HCT116 (cell line): ENCODE results near the gene POSTN. TPM values are rescaled to one million over a fixed set of nuclear protein-coding genes. Genes with fewer than 3 reads are reported as not detected.

Experiments
- ATAC-seq: fragments of 200-7000 bp; cut with Tn5 transposase; 2 replicates; pipeline ENCODE4 v1.9.1; 2020; ENCODE audit warnings: mild to moderate bottlenecking, moderate library complexity
- BruUV-seq: library from RNA; stranded (reverse); fragments of 400-500 nt; replicated peaks from 2 replicates; lab custom pipeline; 2021; lab: Mats Ljungman, UMichigan
- CTCF ChIA-PET: fragments of 300-600 bp; sonication (Branson Sonifier 250); formaldehyde crosslinking; loops from one replicate; lab custom pipeline; 2021; ENCODE audit warnings: antibody characterized with exemption; lab: Charles Lee
- POLR2A ChIA-PET: fragments of 300-600, 350-600 bp; sonication (Branson Sonifier 250); formaldehyde crosslinking; loops from one replicate; lab custom pipeline; 2021; ENCODE audit warnings: antibody characterized with exemption; lab: Charles Lee
- RAD21 ChIA-PET, 2 experiments: fragments of 300-600 bp; sonication (Branson Sonifier 250); formaldehyde crosslinking; loops; one replicate each; lab custom pipeline; 2023; ENCODE audit warnings: low total read pairs in 2 of 2; ENCODE audit not compliant: uncharacterized antibody in 2 of 2, unreplicated experiment in 2 of 2, low non-redundant PET in 1 of 2; lab: Charles Lee
- DNase-seq: peaks from one replicate; pipeline ENCODE4 v3.0.0-alpha.2; 2010; ENCODE audit warnings: low read depth, low spot score
- H2AFZ ChIP-seq: fragments of 200-600 bp; shearing (Covaris generic), sonication (generic); 2 replicates; pipeline ENCODE4 v1.6.1; 2017; ENCODE audit warnings: low read depth, mixed run types, mixed read lengths, antibody characterized with exemption, low read length; ENCODE audit not compliant: poor library complexity, severe bottlenecking
- H3K27ac ChIP-seq: 2 replicates; pipeline ENCODE4 v1.5.1; 2012; ENCODE audit warnings: low read depth, low read length
- H3K27me3 ChIP-seq: fragments of 200-600 bp; sonication (generic); 2 replicates; pipeline ENCODE4 v1.6.1; 2016; ENCODE audit warnings: mixed run types, low read length, mixed read lengths; ENCODE audit not compliant: insufficient read depth
- H3K36me3 ChIP-seq, 2 experiments: fragments of 200-500 bp in 1 of 2; fragments of 200-600 bp in 1 of 2; sonication (Bioruptor generic) in 1 of 2; sonication (generic) in 1 of 2; 2 replicates each; pipeline versions ENCODE4 v1.5.1 to v1.6.1; 2014 to 2016; ENCODE audit warnings: low read length in 2 of 2, inconsistent platforms in 1 of 2, mixed read lengths in 1 of 2, mixed run types in 1 of 2; ENCODE audit not compliant: insufficient read depth in 2 of 2, control insufficient read depth in 1 of 2
- H3K4me1 ChIP-seq, 2 experiments: fragments of 200-600 bp in 1 of 2; sonication (generic) in 1 of 2; 2 replicates each; pipeline versions ENCODE4 v1.5.1 to v1.6.1; 2012 to 2017; ENCODE audit warnings: low read length in 2 of 2, inconsistent platforms in 1 of 2, mild to moderate bottlenecking in 1 of 2, mixed read lengths in 1 of 2, mixed run types in 1 of 2, moderate library complexity in 1 of 2; ENCODE audit not compliant: insufficient read depth in 2 of 2, control insufficient read depth in 1 of 2
- H3K4me2 ChIP-seq: fragments of 200-600 bp; sonication (generic); 2 replicates; pipeline ENCODE4 v1.6.1; 2017; ENCODE audit warnings: mixed run types, low read length, mixed read lengths
- H3K4me3 ChIP-seq, 2 experiments: fragments of 200-600 bp in 1 of 2; sonication (generic) in 1 of 2; replicated peaks in 1 of 2; 2 replicates each; pipeline ENCODE4 v1.5.1; 2011 to 2016; ENCODE audit warnings: low read length in 2 of 2, control low read depth in 1 of 2, low read depth in 1 of 2, mild to moderate bottlenecking in 1 of 2, mixed read lengths in 1 of 2, mixed run types in 1 of 2
- H3K79me2 ChIP-seq: fragments of 200-600 bp; sonication (generic); 2 replicates; pipeline ENCODE4 v1.6.1; 2017; ENCODE audit warnings: mild to moderate bottlenecking, mixed run types, low read length, moderate library complexity, mixed read lengths; ENCODE audit not compliant: insufficient read depth
- H3K9ac ChIP-seq: fragments of 200-600 bp; sonication (generic); 2 replicates; pipeline ENCODE4 v1.6.1; 2016; ENCODE audit warnings: low read length, mixed read lengths
- H3K9me2 ChIP-seq: fragments of 200-600 bp; sonication (generic), shearing (Covaris generic); 2 replicates; pipeline ENCODE4 v1.6.1; 2017; ENCODE audit warnings: mixed run types, mild to moderate bottlenecking, moderate library complexity; ENCODE audit not compliant: insufficient read depth
- H3K9me3 ChIP-seq, 2 experiments: fragments of 200-500 bp in 1 of 2; fragments of 200-600 bp in 1 of 2; sonication (Bioruptor generic) in 1 of 2; sonication (generic) in 1 of 2; 2 replicates each; pipeline ENCODE4 v1.6.1; 2014 to 2017; ENCODE audit warnings: low read length in 2 of 2, mixed read lengths in 2 of 2, inconsistent platforms in 1 of 2, low read depth in 1 of 2, mild to moderate bottlenecking in 1 of 2, mixed run types in 1 of 2, moderate library complexity in 1 of 2; ENCODE audit not compliant: control insufficient read depth in 1 of 2, insufficient read depth in 1 of 2
- H4K20me1 ChIP-seq: fragments of 200-600 bp; sonication (generic), shearing (Covaris generic); 2 replicates; pipeline ENCODE4 v1.6.1; 2017; ENCODE audit warnings: mixed run types, mild to moderate bottlenecking, moderate library complexity; ENCODE audit not compliant: insufficient read depth
- CBX3 ChIP-seq: IDR thresholded peaks from 2 replicates; pipeline ENCODE4 v1.6.1; 2012; ENCODE audit warnings: low read depth
- CEBPB ChIP-seq: IDR thresholded peaks from 2 replicates; pipeline ENCODE4 v1.6.1; 2012; ENCODE audit warnings: low read depth
- EGR1 ChIP-seq: IDR thresholded peaks from 2 replicates; pipeline ENCODE4 v1.6.1; 2012; ENCODE audit warnings: low read depth
- ELF1 ChIP-seq: IDR thresholded peaks from 2 replicates; pipeline ENCODE4 v1.6.1; 2012; ENCODE audit warnings: low read depth, borderline replicate concordance
- EZH2phosphoT487 ChIP-seq: fragments of 200-600 bp; IDR thresholded peaks from 2 replicates; pipeline ENCODE4 v1.6.1; 2018; ENCODE audit warnings: antibody characterized with exemption, borderline replicate concordance
- FOSL1 ChIP-seq: IDR thresholded peaks from 2 replicates; pipeline ENCODE4 v1.6.1; 2012; ENCODE audit warnings: low read depth
- JUND ChIP-seq: IDR thresholded peaks from 2 replicates; pipeline ENCODE4 v1.6.1; 2012
- POLR2A ChIP-seq: IDR thresholded peaks from 2 replicates; pipeline ENCODE4 v1.7.0; 2011; ENCODE audit warnings: borderline replicate concordance; ENCODE audit not compliant: insufficient read depth, insufficient read length; ENCODE audit errors: extremely low read depth
- POLR2AphosphoS5 ChIP-seq: IDR thresholded peaks from 2 replicates; pipeline ENCODE4 v1.6.1; 2011; ENCODE audit warnings: mild to moderate bottlenecking, low read depth, low read length, moderate library complexity
- RAD21 ChIP-seq: IDR thresholded peaks from 2 replicates; pipeline ENCODE4 v1.6.1; 2012; ENCODE audit warnings: low read depth, mild to moderate bottlenecking
- SIN3A ChIP-seq: IDR thresholded peaks from 2 replicates; pipeline ENCODE4 v1.6.1; 2012; ENCODE audit warnings: low read depth
- SRF ChIP-seq: IDR thresholded peaks from 2 replicates; pipeline ENCODE4 v1.6.1; 2012; ENCODE audit warnings: low read depth
- TCF7L2 ChIP-seq: IDR thresholded peaks from 2 replicates; pipeline ENCODE4 v1.7.0; 2011; ENCODE audit warnings: borderline replicate concordance, inconsistent platforms; ENCODE audit not compliant: insufficient read depth, insufficient read length; ENCODE audit errors: extremely low read depth
- YY1 ChIP-seq: IDR thresholded peaks from 2 replicates; pipeline ENCODE4 v1.6.1; 2011; ENCODE audit warnings: low read length, low read depth, moderate library complexity, mild to moderate bottlenecking; ENCODE audit not compliant: insufficient replicate concordance; ENCODE audit errors: extremely low read depth
- ZBTB33 ChIP-seq: IDR thresholded peaks from 2 replicates; pipeline ENCODE4 v1.6.1; 2011; ENCODE audit warnings: mild to moderate bottlenecking, low read length, moderate library complexity; ENCODE audit not compliant: insufficient replicate concordance; ENCODE audit errors: extremely low read depth
- ZFX ChIP-seq: fragments of 450-650 bp; IDR thresholded peaks from 2 replicates; pipeline ENCODE4 v1.6.1; 2017
- ZNF274 ChIP-seq: fragments of 200-500 bp; sonication (Bioruptor generic); IDR thresholded peaks from 2 replicates; pipeline ENCODE4 v1.6.1; 2014; ENCODE audit warnings: mild to moderate bottlenecking, low read depth, low read length, inconsistent platforms
- intact Hi-C: fragments of 100-400 bp; cut with micrococcal nuclease; formaldehyde crosslinking; loops from 2 replicates; pipeline ENCODE4 v1.10.0; 2022
- total RNA-seq: library from RNA; stranded (reverse); gene quantifications from one replicate; pipeline ENCODE4 v1.2.1, GENCODE V29; 2021; ENCODE audit not compliant: unreplicated experiment
- TF ChIP-seq, protein P1 (sequence below): IDR thresholded peaks from 2 replicates; pipeline ENCODE4 v1.6.1; 2012
- TF ChIP-seq, protein P2 (sequence below): IDR thresholded peaks from 2 replicates; pipeline ENCODE4 v1.6.1; 2012
- TF ChIP-seq, protein P3 (sequence below): IDR thresholded peaks from 2 replicates; pipeline ENCODE4 v1.6.1; 2012; ENCODE audit warnings: low read depth

Gene POSTN
- total RNA-seq, 1 experiment from 2014 or later = not detected

GRCh38 chr13:37534181-37534580 is 64.4 kb downstream of the POSTN start (continued):
- no peak for TF ChIP-seq EZH2phosphoT487
- TF ChIP-seq TCF7L2 = no peak
- no peak for TF ChIP-seq SIN3A
- TF ChIP-seq, protein P1, sequence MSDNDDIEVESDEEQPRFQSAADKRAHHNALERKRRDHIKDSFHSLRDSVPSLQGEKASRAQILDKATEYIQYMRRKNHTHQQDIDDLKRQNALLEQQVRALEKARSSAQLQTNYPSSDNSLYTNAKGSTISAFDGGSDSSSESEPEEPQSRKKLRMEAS = no peak
- TF ChIP-seq POLR2AphosphoS5 = no peak

DNA sequence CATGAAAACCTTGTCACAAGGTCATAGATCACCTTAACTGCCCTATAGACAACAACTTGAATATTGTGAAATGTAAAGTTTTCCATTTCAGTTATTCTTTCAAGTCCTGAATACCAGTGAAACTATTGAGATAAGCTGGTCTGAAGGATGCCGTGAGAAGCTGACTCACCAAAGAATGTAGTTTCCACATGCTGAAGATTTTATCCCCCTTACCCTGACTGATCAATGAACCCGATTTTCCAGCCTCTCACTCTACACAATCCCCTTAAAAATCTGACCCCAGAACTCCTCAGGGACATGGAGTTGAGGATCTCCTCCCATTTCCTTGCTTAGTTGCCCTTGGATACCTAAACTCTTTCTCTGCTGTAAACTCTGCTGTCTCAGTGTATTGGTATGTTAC is 67.5 kb downstream of the POSTN start:
- H3K4me3 ChIP-seq = no peak overlapping the region
- TF ChIP-seq ZFX (no peak), SIN3A (no peak), FOSL1 (no peak), CEBPB (no peak), JUND (no peak), POLR2AphosphoS5 (no peak), ZNF274 (no peak), ZBTB33 (no peak), SRF (no peak), ELF1 (no peak), YY1 (no peak), RAD21 (no peak), EGR1 (no peak), CBX3 (no peak), EZH2phosphoT487 (no peak), POLR2A (no peak)
- TF ChIP-seq, protein P2, sequence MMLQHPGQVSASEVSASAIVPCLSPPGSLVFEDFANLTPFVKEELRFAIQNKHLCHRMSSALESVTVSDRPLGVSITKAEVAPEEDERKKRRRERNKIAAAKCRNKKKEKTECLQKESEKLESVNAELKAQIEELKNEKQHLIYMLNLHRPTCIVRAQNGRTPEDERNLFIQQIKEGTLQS = no peak
- TF ChIP-seq, protein P3, sequence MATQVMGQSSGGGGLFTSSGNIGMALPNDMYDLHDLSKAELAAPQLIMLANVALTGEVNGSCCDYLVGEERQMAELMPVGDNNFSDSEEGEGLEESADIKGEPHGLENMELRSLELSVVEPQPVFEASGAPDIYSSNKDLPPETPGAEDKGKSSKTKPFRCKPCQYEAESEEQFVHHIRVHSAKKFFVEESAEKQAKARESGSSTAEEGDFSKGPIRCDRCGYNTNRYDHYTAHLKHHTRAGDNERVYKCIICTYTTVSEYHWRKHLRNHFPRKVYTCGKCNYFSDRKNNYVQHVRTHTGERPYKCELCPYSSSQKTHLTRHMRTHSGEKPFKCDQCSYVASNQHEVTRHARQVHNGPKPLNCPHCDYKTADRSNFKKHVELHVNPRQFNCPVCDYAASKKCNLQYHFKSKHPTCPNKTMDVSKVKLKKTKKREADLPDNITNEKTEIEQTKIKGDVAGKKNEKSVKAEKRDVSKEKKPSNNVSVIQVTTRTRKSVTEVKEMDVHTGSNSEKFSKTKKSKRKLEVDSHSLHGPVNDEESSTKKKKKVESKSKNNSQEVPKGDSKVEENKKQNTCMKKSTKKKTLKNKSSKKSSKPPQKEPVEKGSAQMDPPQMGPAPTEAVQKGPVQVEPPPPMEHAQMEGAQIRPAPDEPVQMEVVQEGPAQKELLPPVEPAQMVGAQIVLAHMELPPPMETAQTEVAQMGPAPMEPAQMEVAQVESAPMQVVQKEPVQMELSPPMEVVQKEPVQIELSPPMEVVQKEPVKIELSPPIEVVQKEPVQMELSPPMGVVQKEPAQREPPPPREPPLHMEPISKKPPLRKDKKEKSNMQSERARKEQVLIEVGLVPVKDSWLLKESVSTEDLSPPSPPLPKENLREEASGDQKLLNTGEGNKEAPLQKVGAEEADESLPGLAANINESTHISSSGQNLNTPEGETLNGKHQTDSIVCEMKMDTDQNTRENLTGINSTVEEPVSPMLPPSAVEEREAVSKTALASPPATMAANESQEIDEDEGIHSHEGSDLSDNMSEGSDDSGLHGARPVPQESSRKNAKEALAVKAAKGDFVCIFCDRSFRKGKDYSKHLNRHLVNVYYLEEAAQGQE = no peak
- BruUV-seq = no TSS peak
- DNase-seq (no peak), ATAC-seq (no peak)
- H3K27ac ChIP-seq = no peak overlapping the region
- intact Hi-C loops = no loop called here
- no peaks in the 10 kb centered on the region for H3K27me3 ChIP-seq
- ChIA-PET RAD21 (no interaction called here), CTCF (no interaction called here), POLR2A (no interaction called here)
- no peaks in the 10 kb centered on the region for H3K4me1 ChIP-seq
- H3K9ac ChIP-seq = no peak overlapping the region
- H3K36me3 ChIP-seq = no peaks in the 10 kb centered on the region
- H3K79me2 ChIP-seq = no peaks in the 10 kb centered on the region
- no peak overlapping the region for H3K4me2 ChIP-seq
- peaks cover 11 to 21% of the 10 kb centered on the region in 2 experiments; a peak in 2 of 4 replicates for H3K9me3 ChIP-seq
- no peaks in the 10 kb centered on the region for H4K20me1 ChIP-seq
- H3K9me2 ChIP-seq = no peaks in the 10 kb centered on the region
- no peak overlapping the region for H2AFZ ChIP-seq
